NCI-H128 (cell line): ENCODE results near the gene SEMA3G.

ENCODE experiments used
- DNase-seq: peaks from one replicate; lab custom pipeline; 2025; ENCODE audit not compliant: unreplicated experiment; lab: John Stamatoyannopoulos, UW

Gene SEMA3G

DNA sequence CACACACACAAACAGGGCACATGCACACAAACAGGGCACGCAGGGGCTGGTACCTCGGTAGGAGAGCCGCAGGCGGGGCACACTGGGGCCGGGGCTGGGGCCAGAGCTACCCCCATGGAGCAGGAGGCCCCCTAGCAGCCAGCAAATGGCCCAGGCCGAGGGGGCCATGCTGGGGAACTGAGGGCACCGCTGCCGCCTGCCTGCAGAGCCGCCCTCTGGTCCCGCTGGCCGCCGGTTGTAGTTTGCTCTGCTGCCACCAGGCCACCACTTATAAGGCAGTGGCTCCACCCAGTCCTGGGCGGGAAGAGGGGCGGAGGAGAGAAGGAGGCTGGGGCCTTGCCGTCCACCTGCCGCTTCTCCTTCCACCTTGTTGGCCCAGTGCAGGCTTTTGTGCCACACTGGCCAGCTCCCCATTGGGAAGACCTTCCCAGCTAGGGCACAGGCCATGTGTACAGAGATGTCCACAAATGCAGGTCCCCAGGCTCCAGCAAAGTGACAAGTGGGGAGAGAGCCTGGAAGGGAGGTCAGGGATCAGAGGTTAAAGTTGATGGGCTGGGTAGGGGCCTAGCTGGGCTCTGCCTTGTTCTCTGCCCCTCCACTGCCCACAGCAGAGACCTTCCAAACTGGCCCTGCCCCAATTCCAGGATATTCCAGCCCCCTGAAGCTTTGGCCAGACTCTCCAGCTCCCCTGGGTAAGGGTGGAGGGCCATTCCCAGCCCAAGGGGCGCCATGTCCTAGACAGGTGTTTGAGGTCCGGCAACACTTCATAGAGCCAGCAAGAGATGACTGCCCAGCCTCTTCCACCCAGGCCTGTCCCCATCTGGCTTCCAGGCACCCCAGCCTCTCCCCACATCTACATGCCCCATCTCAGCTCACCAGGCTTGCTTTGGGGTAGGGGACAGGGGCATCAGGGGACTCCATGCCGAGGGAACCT, at the start of gene SEMA3G:
Gene SEMA3G, minus strand, starts transcription at position 244 of the 934 bp plus-strand sequence. Its CDS starts 76 bp downstream, at position 168.
- DNase-seq = no peak

DNA sequence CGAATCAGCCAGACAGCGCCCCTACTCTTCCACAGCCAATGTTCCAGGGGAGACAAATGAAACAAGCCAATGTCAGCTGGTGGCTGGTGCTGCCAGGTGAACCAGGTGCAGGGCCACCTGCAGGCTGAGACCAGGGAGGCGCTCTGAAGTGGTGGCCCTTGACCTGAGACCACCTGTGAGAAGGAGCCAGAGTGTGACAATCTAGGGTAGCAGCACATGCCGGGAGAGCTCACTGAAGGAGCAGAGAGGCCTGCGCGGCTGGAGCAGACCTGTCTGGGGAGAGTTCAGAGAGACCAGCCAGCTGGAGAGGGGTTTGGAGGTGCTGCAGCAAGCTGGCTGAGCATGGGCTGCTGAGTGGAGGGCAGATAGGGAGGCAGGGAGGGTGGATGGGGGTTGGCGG, 49.5 kb upstream of the SEMA3G start:
- no peak for DNase-seq

GRCh38 chr3:52493232-52494017, 48.5 kb upstream of the SEMA3G start:
- DNase-seq = no peak

DNA sequence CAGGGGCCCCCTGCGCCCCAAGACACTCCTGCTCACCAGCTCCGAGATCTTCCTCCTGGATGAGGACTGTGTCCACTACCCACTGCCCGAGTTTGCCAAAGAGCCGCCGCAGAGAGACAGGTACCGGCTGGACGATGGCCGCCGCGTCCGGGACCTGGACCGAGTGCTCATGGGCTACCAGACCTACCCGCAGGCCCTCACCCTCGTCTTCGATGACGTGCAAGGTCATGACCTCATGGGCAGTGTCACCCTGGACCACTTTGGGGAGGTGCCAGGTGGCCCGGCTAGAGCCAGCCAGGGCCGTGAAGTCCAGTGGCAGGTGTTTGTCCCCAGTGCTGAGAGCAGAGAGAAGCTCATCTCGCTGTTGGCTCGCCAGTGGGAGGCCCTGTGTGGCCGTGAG, 47.2 kb upstream of the SEMA3G start:
- DNase-seq = no peak

- no peak for DNase-seq
These were observed 46.1 kb upstream of the SEMA3G start for GRCh38 chr3:52490939-52491526.

DNA sequence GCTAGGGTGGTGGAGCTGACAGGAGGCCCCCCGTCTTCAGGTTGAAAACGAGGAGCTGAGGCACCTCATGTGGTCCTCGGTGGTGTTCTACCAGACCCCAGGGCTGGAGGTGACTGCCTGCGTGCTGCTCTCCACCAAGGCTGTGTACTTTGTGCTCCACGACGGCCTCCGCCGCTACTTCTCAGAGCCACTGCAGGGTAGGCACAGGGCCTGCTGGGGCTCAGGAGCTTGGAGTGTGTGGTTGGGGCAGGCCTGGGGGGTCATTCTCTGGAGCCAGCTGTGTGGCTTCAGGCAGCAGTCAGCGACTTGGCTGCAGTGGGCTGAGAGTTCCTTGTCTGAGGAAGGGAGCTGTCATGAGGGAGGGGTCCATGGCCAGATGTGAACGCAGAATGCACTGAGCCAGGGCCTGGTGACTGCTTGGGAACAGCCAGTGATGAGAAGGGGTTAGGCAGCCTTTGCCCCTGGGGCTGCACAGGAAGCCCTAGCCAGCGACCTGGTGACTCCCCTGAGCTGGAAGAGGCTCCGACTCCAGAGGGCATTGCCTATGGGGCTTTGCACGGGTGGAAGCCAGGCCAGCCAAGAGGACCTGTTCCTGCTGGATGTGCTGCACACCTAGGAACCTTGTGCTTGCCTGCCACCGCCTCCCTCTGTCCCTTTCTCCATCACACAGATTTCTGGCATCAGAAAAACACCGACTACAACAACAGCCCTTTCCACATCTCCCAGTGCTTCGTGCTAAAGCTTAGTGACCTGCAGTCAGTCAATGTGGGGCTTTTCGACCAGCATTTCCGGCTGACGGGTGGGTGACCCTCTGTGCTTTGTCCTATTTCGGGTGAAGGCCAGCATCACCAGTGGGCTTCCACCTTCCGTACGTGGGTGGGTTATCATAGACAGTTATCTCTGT, 45.4 kb upstream of the SEMA3G start:
- no peak for DNase-seq

- no peak for DNase-seq
These were observed 44.5 kb upstream of the SEMA3G start for GRCh38 chr3:52489453-52489852.

- DNase-seq = no peak
These were observed 43.8 kb upstream of the SEMA3G start for GRCh38 chr3:52488746-52489145.

GRCh38 chr3:52487788-52488691, 43.1 kb upstream of the SEMA3G start:
- no peak for DNase-seq

- no peak for DNase-seq
These were observed 42.3 kb upstream of the SEMA3G start for GRCh38 chr3:52487050-52487787.

- no peak for DNase-seq
These were observed 40.0 kb upstream of the SEMA3G start for GRCh38 chr3:52484680-52485461.

- no peak for DNase-seq
These were observed 38.9 kb upstream of the SEMA3G start for GRCh38 chr3:52483577-52484381.

DNA sequence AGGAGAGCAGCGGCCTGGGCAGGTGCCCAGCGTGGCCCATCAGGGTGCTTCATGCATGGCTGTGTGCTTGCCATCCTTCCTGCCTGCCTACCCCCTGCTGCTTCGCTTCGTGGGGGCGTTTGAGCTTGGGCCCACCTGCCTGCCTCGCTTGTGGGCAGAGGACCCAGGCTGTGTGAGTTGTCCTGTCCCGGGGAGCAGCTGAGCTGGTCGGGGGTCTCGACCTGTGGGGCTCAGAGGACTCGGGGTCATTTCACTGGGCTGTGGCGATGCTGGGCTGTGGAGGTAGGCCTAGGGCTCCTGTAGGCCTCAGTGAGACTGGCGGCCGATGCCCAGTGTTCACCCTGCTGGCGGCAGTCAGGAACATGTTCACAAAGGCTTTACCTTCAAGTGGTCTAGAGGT, 38.2 kb upstream of the SEMA3G start:
- no peak for DNase-seq

DNA sequence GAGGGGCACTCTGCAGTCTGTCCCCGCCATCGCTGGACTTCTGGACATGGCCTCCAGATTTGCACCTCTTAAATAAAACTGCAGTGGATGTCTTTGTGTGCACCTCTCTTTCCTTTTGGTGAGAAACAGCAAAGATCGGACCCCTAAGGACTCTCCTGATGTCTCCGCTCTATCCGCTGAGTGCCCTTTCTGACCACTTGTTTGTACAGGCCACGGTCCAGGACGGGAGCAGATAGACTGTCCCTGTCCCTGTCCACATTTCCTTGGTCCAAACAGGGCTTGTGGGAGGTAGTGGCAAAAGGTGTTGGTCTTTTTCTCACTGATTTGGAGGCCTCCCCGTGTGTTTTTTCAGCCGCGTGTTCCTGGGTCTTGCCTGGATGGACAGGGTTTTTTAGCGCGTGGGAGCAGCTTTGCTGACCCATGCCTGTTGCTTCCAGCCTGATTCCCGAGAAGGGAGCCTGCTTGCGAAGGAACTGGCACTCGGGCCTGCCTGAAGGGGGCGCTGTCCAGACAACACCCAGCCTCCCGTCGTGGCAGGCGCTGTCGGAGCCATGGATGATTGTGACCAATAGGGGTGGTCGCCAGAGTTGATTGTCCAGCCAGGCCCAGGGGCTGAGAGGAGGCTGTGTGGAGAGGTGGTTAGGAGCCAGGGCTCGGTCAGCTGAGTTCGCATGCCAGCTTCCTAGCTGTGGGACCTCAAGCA, 37.1 kb upstream of the SEMA3G start:
- DNase-seq = no peak

DNA sequence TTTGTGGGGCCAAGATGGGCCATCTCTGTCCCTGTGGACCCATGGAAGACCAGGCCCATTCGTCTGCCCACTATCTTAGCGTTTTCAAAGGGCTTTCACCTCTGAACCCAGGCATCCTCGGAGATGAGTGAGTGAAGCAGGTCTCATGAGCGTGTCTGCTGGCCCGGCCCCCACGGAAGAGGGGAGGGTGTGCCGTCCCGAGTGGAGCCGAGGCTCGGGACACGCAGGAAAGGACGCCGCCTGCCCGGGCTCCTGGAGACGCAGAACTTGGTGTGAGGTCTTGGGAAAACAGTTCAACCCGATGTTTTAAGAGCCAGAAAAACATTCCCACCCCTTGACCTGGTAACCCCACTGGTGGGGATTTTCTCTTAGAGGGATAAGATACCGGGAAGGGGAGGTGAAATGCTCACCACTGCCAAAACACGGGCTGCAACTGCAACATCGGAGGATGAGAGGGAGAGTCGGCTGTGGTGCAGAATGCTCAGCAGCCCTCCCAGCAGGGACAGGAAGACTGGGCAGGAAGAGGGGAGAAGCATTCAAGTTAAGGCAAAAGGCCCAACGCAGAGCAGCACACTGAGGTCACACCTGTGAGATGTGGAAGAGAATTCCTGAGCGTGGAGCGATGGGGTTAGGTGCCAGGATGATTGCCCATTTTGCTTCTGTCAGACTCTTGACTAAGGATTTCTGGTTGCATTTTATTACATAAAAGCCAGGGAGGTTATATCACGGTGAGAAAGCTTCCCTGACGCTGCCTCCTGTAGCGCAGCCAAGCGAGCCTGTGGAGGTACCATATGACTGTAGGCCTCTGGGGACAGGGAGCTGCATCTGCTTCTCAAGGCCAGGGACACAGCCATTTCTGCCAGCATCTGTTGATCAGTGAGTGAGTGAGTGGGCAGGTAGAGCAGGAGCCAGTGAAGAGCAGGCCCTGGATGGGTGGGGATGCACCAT, 36.1 kb upstream of the SEMA3G start:
- no peak for DNase-seq
